DMS 273 treated with DMSO at 0.1 percent for 48 hours (cell line): Measurements from ENCODE around the gene HECTD2.
"Not testable (repeated sequence)": the region's sequence is repeated elsewhere in the genome, so short reads cannot be mapped to it uniquely, and the experiment has no call there.

ENCODE experiments used
- DNase-seq: peaks from one replicate; lab custom pipeline; 2025; lab: John Stamatoyannopoulos, UW

Gene HECTD2, protein sequence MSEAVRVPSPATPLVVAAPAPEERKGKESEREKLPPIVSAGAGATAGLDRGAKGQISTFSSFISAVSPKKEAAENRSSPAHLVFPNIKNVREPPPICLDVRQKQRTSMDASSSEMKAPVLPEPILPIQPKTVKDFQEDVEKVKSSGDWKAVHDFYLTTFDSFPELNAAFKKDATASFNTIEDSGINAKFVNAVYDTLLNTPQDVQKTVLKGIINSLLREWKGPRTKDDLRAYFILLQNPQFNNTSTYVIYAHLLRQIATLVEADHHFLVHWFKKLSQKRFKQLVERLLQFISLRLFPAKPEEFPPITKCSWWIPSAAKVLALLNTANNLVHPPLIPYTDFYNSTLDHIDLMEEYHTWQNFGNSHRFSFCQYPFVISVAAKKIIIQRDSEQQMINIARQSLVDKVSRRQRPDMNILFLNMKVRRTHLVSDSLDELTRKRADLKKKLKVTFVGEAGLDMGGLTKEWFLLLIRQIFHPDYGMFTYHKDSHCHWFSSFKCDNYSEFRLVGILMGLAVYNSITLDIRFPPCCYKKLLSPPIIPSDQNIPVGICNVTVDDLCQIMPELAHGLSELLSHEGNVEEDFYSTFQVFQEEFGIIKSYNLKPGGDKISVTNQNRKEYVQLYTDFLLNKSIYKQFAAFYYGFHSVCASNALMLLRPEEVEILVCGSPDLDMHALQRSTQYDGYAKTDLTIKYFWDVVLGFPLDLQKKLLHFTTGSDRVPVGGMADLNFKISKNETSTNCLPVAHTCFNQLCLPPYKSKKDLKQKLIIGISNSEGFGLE

GRCh38 chr10:91409869-91410637 lies at the start of gene HECTD2:
Gene HECTD2 (plus strand): TSS chr10:91410344. CDS start chr10:91410439, 95 bp downstream.
- peak; percentile 41 for DNase-seq

DNA sequence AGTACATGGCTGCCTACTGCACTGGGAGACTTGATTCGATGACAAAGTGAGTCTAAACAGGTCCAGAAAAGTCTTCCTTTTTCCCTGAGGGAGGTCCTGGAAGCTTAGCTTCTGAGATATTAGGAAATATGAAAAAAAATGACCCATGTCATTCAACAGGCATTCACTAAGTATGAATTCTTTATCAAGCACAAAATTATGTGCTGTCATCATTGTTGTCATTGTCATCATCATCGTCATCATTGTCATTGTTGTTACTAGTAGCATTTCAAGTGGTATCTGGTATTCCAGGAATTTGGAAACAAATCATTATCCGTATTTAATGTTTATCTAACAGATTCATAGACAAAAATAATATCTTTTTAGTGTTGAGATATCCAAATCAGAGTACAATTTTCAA lies 49.7 kb upstream of the HECTD2 start:
- no peak for DNase-seq

DNA sequence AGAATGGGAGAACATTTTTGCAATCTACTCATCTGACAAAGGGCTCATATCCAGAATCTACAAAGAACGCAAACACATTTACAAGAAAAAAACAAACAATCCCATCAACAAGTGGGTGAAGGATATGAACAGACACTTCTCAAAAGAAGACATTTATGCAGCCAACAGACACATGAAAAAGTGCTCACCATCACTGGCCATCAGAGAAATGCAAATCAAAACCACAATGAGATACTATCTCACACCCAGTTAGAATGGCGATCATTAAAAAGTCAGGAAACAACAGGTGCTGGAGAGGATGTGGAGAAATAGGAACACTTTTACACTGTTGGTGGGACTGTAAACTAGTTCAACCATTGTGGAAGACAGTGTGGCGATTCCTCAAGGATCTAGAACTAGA lies 44.6 kb upstream of the HECTD2 start:
- not testable (repeated sequence) for DNase-seq

GRCh38 chr10:91366704-91367103 lies 43.4 kb upstream of the HECTD2 start:
- no peak for DNase-seq

- DNase-seq: no peak
These were observed 43.0 kb upstream of the HECTD2 start for GRCh38 chr10:91367127-91367531.

DNA sequence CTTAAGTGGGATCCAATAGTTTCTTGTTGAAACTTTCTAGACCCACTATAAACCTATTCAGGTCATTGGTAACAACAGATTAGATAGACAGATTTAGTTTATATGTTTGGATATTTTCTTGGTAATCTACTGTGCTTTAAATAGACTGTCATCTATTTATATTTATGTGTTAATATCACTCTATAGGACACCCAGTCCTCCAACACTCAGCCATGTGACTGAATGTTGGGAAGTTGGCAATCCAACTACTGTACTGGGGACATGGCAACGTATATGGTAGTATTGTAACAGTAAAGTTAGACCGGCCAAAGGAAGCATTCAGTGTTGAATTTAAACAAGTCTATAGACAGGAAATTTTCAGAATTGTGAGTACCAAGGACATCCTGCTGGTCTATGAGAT lies 42.6 kb upstream of the HECTD2 start:
- no peak for DNase-seq

DNA sequence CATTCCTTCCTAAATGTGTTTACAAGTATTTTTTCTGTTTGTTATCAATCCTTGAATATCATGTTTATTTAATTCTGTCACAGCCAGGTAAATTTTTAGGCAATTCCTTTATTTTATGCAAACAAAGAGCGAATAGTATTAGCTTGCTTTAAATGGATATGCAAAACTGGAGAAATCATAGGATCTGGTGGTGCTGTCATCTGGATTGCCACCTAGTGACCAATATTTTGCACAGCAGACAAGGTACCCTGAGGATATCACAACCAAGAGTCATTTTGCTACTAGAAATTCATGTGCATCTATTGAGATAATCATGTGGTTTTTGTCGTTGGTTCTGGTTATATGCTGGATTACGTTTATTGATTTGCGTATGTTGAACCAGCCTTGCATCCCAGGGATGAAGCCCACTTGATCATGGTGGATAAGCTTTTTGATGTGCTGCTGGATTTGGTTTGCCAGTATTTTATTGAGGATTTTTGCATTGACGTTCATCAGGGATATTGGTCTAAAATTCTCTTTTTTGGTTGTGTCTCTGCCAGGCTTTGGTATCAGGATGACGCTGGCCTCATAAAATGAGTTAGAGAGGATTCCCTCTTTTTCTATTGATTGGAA lies 40.1 kb upstream of the HECTD2 start:
- DNase-seq: not testable (repeated sequence)

DNA sequence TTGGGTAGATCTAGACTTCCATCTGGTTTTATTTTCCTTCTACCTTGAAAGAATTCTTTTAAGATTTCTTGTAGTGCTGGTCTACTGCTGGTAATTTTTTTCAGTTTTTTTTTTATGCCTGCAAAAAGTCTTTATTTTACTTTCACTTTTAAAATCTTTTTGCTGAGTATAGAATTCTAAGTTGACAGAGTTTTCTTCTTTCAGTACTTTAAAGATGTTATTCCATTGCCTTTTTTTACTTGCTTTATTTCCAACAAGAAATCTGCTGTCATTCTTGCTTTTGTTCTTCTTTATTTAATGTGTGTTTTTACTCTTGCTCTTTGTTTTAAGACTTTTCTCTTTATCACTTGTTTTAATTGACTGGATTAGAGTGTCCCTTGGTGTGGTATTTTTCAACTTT lies 36.1 kb upstream of the HECTD2 start:
- no peak for DNase-seq

DNA sequence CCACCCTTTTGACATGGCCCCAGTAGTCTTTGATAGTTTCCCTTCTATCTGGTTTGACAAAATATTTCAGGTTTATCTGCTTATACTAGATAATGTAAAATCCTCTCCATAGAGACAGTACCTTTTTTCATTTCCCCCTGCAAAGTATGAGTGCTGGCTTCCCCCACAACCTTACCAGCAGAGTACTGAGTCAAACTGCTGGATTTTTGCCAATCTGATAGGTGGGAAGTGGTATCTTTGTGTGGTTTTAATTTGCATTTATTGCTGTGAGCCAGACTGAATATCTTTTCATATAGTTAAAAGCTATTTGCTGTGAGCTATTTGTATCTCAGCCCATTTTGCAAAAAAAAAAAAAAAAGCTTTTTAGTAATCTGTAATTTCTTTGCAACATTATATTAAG lies 32.1 kb upstream of the HECTD2 start:
- DNase-seq: peak; percentile 34

DNA sequence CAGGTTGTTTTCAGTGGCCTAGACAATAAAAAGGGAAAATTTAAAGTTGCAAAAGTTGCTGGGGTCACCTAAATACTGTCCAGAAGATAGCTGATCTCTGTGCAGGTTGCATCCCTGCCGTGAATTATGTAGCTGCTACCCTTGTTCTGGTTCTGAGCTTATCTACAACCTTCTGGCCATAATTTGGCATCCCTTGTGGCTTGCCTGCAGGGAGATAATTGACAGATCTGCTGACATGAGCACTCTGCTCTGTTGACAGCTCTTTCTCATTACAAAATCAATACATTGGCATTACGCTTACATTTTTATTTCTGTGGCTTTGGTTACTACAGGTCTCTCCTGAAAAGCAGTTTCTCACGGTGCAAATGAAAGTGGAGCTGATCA lies 29.3 kb upstream of the HECTD2 start:
- DNase-seq: peak; percentile 55

DNA sequence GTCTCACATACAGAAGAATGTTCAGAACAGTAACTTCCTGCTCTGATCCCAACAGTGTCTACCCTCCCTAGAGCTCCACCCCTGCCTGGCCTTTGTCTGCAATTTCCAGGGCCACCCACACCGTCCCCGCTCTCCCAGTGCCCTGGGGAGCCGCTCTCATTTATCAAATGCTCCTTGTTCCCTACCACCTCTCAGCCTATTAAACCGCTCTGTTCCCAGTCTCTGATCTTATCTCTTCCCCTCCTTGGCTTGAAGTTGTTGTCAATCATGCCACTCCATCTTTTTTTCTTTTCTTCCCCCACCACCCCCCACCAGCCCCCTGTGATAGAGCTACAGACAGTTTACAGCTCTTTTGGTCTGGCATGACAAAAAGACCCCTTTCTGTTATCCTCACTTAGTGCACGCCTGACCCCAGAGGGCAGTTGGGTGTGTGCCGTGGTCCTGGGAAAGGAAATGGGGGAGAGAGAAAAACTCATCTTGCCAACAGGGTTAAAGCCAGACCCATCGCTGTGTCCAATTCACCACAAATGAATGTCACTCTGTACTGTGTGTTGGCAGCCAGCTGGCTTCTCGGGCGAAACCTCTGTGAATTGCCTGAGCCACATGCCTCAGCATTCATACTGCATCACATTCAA lies 28.8 kb upstream of the HECTD2 start:
- DNase-seq: peak; percentile 60

DNA sequence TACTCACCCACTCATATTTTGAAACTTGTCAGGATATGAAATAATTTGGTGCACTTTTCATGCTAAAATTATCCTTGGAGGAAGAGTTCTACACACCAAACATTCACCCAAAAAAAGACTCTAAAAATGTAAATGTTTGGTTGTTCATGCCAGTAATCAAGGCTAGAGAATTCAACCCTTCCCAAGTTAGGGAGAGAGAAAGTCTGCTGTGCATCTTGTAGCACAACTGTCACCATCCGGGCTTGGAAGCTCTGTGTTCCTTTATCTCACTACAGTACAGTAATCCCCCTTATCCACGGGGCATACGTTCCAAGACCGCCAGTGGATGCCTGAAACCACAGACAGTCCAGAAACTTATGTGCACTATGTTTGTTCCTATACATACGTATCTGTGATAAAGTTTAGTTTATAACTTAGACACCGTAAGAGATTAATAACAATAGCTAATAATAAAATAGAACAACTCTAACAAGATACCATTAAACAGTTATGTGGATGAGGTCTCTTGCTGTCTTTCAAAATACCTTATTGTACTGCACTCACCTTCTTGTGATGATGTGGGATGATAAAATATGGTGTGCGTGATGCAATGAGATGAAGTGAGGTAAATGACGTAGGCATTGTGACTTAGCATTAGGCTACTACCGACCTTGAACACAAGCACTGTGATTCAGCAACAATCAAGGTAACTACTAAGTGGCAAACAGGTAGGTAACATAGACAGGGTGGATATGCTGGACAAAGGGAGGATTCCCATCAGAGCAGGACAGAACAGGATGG lies 24.6 kb upstream of the HECTD2 start:
- DNase-seq: no peak

DNA sequence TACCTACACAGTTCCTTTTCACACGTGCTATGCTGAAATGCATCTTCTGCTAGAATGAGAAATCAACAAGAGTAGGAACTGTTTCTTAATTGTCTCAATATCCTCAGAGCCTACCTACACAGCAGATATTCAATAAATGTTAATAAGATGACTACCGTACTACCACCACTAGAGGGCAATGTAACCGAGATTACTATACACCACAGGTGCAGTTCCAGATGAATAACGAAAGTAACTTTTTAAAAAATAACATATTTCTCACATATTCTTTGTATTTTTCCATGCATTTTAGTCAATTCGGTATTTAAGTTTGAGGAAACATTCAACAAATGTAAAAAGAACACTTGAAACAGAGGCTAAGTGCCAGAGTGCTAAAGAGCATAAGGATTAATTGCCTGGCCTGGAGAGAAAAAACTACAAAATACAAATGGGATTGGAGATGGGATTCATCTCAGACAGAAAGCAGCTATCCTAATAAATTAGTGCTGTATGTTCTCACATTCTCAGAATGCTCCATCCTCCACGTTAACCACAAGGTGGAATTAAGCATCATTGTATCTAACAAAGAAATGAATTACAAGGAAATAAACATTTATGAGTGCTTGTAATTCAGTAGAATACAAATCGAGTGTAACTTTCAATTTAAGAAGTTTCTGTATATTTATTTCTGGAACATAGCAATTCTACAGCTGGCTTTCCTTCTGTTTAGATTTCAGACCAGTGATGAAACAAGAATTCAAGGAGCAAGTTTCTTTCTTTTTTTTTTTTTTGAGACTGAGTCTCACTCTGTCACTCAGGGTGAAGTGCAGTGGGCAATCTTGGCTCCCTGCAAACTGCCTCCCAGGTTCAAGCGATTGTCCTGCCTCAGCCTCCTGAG lies 20.3 kb upstream of the HECTD2 start:
- DNase-seq: no peak

DNA sequence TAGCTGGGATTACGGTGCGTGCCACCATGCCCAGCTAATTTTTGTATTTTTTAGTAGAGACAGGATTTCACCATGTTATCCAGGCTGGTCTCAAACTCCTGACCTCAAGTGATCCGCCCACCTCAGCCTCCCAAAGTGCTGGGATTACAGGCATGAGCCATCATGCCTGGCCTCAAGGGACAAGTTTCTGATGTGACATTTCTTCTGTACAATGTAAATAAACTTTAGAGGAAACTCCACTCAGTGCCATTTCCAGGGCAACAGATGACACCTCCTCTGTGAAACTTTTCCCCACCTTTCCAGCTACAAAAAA lies 19.7 kb upstream of the HECTD2 start:
- not testable (repeated sequence) for DNase-seq

DNA sequence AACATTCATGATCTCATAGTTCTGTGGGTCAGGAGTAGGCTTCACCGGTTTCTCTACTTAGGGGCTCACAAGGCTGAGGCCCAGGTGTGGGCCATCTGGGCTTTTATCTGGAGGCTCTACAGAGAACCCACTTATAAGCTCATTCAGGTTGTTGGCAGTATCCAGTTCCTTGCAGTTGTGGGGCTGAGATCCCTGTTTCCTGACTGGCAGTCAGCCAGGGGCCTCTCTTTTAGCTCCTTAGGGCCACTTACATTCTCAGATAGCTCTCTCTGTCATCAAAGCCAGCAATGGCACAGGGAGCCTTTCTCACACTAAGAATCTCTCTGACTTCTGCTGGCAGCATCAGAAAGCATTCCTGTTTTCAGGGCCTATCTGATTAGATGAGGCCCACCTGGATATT lies 18.2 kb upstream of the HECTD2 start:
- DNase-seq: no peak

- DNase-seq: no peak
These were observed 3.8 kb upstream of the HECTD2 start for GRCh38 chr10:91406322-91406721.

DNA sequence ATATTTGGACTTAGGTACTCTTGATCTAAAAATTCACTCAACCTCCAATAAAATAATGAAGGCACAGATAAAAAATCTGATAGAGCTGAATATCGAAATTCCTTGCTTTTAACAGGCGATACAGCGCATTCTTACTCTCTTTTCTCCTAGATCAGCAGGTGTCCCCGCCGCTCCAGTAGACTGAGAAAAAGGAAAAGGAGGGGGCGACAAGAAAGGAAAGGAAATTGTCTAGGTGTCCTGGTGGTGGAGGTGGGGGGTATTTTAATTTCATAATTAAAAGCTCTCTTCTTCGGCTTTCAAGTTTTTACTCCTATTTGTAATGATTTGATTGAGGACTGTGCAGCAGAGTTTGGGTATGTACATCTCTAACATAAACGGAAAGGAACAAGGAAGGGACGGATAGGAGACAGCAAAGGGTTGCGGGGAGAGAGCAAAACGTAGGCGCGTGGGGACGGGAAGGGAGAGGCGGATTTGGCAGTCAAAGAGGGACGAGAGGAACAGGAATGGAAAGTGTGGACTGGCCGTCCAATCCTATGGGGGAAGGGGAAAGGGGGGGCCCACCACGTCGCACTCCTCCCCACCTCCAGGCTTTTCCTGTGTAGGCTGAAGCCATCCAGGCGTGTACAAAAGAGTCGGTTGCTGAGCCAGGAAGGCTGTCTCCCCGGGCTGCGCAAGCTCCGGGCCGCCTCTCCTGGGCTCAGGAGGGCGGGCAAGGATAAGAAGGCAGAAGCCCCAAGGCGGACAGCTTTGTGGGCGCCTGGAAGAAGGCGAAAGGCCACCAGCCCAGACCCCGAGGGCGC lies 875 bp upstream of the HECTD2 start:
- peak; percentile 42 for DNase-seq

DNA sequence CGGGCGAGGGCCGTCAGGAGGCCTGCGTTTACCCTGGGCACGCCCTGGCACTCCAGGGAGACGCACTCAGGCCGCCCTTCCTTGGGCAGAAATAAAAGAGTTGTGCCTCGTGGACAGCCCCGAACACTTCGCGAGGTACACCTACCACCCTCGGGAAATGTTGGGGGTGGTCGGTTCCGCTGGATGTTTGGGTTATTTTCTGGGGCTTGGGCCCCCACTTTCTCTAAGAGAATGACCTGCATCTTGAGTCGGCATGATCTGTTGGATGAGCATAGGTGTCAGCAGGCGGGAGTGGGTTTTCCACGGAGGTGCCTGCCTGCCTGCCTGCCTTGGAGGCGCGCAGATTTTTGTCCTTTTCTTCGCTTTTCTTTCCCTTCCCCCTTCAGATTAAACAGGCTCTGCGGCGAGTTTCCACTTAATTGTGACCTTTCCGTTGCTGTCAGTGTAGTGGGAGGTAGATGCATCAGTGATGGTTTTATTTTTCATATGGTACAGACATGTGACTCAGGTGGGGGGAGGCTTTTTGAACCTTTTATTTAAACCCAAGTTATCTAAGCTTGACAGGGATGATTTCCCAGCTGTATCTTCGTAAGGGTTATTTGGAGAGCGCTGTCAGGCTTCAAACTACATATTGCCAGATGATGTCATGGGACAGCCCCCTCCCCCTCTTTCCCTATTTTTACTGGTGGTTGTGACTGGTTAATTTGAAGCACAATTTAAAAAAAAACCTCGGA lies 661 bp downstream of the HECTD2 start:
- DNase-seq: no peak
